KBM-7 (cell line): ENCODE data around the gene ACOT11.

ENCODE experiments used
- DNase-seq: peaks from one replicate; pipeline ENCODE4 v3.0.0-alpha.2; 2015
- in situ Hi-C: fragments of 300-500 bp; cut with MboI; formaldehyde crosslinking; loops from 2 replicates; pipeline ENCODE4 v1.14.3; 2020; ENCODE audit warnings: low sequenced_read_pairs, low pct_unique_long_range_greater_than_20kb, mixed read lengths

The ACOT11 gene

DNA sequence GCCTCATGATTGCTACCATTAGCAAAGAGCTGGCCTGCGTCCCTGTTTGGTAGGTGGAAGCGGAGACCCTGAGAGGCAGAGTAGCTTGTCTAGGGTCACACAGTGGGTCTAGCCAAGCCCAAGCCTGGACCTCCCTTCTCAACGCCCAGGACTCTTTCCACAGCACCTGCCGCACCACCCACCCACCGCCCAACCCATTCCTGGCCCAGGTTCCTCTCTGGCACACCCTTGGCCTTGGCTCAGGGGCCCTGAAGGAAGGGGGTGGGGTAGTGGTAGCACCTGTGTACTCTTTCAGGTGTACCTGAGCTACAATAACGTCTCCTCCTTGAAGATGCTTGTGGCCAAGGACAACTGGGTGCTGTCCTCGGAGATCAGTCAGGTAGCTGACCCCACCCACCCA is 56.0 kb downstream of the ACOT11 start:
- in situ Hi-C loops: no loop called here
- DNase-seq: no peak

GRCh38 chr1:54604572-54605370 is 56.7 kb downstream of the ACOT11 start:
- in situ Hi-C loops: no loop called here
- peak; percentile 58 for DNase-seq

DNA sequence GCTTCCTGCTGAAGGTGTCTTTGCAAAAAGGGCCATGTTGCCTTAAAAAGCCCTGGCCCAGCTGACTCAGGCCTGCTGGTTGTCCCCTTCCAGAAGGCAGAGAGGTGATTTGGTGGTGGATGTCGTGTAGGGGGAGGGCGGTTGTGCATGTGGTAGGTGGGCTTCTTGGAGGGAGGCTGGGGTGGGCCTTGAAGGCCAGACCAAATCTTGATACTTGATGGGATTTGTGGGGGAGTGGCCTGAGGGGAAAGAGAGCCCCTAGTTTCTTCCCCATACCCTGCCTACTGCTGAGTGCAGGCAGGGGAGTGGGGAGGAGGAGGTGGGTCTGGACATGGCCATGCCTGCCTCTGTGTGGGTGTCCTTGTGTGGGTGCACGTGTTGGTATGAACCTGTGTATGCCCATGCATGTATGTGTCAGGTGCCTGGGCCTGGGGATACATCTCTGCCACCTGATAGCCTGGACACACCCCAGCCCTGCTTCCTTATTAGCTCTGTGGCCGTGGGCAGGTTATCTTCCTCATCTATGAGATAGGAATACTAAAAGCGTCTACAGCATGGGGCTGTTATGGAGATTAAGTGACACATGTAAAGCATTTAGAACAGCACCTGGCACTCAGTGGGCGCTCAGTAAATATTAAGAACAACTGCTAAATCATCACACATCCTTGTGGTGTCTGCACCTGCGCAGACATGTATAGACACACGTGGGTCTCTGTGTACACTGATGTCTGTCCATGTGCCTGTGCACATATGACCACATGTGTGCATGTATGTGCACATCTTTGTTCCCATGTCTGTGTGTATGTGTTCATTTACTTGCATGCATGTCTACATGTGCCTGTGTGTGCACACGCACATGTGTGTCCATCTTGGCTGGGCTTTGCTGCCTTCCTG is 58.3 kb downstream of the ACOT11 start:
- DNase-seq: no peak
- in situ Hi-C loops: no loop called here

- DNase-seq: no peak
- in situ Hi-C loops: no loop called here
Measured at GRCh38 chr1:54606990-54607325, 58.9 kb downstream of the ACOT11 start.

DNA sequence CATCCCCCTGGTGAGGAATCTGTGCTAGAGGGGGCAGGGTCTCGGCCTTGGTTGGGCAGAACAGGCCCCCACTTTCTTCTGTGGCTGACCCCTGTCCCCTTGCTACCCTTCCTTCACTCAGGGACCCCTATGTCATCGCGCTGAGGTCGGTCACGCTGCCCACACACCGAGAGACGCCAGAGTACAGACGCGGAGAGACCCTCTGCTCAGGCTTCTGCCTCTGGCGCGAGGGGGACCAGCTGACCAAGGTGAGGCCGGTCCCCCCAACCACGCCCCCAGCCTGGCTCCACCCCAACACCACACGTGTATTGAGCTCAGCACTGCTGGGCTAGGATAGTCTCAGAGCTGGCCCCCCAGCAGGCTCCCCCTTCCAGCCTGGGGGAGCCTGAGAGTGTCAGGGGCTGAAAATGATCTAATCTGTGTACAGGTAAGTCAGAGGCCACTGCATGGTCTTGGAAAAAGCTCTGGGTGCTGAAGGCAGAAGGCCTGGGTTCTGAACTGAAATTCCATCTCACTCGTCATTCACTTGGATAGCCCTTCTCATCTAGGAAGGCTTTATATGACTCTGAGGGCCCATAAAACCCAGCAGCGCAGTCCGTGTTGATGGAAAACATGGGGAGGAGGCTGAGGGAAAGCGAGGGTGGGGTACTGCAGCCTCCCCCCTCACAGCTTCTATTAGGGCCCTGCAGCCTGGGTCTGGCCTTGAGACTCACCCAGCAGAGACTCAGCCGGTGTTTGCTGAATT is 60.0 kb downstream of the ACOT11 start:
- in situ Hi-C loops: no loop called here

GRCh38 chr1:54608566-54609230 is 60.7 kb downstream of the ACOT11 start:
- in situ Hi-C loops: no loop called here
- no peak for DNase-seq

More for the DNA sequence above, 60.0 kb downstream of the ACOT11 start:
- DNase-seq: no peak

GRCh38 chr1:54609301-54609921 is 61.4 kb downstream of the ACOT11 start:
- no peak for DNase-seq

GRCh38 chr1:54610048-54610447 is 62.0 kb downstream of the ACOT11 start:
- DNase-seq: no peak
- in situ Hi-C loops: no loop called here

More at GRCh38 chr1:54609301-54609921, 61.4 kb downstream of the ACOT11 start:
- in situ Hi-C loops: no loop called here

GRCh38 chr1:54610601-54611580 is 62.9 kb downstream of the ACOT11 start:
- in situ Hi-C loops: no loop called here
- DNase-seq: no peak

DNA sequence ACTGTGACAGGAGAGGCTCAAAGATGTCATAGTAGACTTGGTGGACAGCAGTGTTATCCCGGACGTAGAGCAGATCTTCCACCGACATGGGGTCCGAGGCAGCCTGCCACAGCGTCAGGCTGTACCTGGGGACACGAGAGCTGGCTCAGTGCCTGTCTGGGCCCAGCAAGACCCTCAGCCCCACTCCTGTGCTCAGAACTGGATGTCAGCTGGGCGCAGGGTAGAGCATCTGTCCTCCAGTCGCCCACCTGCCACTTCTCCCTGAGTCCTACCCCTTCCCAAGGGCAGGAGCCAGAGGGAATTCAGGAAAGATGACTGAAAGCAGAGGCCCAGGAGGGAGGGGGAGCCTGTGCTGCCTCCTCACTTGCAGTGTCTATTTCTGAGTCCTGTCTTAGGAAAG is 63.6 kb downstream of the ACOT11 start:
- in situ Hi-C loops: no loop called here
- DNase-seq: no peak

DNA sequence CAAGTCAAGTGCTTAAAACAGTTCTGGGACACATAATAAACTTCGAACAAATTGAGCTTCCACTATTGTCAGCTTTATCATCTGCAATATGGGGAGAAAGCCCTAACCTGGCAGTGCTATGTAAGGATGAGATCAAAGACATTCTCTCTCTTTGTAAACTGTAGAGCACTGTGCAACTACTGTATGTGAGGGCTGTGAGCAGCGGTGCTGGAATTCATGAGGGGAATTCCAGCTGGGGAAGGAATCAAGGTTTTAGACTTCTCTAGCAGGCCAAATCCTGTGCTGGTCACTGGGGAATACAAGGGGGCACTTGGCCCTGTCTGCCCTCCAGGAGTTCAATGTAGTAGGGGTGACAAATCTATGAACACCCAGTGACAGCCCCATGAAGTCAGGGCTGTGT is 66.0 kb downstream of the ACOT11 start:
- no peak for DNase-seq
- in situ Hi-C loops: no loop called here

GRCh38 chr1:54614563-54614962 is 66.5 kb downstream of the ACOT11 start:
- in situ Hi-C loops: no loop called here

GRCh38 chr1:54615531-54616279 is 67.7 kb downstream of the ACOT11 start:
- in situ Hi-C loops: no loop called here
- peak; percentile 19 for DNase-seq

More at GRCh38 chr1:54614563-54614962, 66.5 kb downstream of the ACOT11 start:
- DNase-seq: no peak

DNA sequence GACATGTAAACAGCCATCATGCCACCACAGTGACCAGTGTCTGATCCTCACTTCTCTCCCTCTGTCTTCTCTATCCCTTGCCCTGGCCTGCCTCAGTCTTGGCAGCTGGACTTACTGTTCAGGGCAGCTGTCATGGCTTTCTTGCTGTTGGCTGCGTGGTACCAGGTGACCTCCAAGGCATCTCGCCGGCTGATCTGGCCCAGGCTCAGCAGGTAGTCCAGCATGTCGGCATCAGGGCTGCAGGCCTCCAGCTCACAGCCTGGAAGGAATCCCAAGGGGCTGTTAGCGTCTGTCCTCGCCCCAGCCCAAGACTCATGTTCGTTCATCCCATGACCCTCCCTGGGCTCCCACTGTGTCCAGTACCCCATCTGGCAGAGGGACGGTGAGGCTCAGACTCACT is 71.7 kb downstream of the ACOT11 start:
- in situ Hi-C loops: no loop called here
- no peak for DNase-seq

DNA sequence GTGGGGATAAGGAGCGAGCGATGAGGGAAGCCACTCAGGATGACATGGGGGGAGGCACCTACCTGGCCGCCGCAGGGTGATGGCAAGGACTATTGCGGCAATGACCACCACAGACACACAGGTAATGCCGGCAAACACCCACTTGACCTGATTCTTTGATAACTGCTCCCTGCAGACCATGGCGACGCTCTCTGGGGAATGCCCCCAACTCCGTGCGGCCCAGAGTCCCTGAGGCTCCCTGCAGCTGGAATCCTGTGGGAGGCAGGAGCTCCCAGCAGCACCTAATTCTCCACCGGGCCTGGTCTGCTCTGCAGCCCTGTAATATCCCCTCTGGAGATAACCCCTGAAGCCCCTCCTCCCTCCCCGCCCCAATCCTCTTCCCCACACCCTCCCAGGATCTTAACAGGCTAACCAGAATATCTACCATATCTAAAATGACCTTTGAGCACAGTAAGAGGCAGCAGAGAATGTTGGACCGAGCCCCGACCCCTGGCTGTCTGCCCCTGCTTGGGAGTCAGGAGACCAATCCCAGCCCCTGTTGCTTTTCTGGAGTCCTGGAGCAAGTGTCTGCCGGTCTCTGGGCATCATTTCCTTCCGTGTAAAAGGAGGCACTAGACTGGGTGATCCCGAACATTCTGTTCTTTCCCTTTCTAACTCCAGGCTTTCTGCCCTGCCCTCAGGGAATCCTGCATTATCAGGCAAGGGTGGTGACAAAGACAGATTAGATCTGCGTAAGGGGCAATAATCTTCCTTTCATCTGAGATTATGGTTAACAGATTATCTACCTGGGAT is 75.4 kb downstream of the ACOT11 start, which contains the start of gene FAM151A:
Gene FAM151A, minus strand, starts transcription at position 310 of the 792 bp plus-strand sequence. Its CDS starts 130 bp downstream, at position 180.
- DNase-seq: no peak
- in situ Hi-C loops: no loop called here
